HG03175 (cell line): ENCODE data around the gene MAGI2.
"Not testable (repeated sequence)": the region's sequence is repeated elsewhere in the genome, so short reads cannot be mapped to it uniquely, and the experiment has no call there.

Source experiments
- ATAC-seq: cut with Tn5 transposase; IDR thresholded peaks from one replicate; pipeline ENCODE4 v1.9.1; 2021; ENCODE audit warnings: mild to moderate bottlenecking, moderate library complexity; ENCODE audit not compliant: unreplicated experiment

Gene MAGI2

DNA sequence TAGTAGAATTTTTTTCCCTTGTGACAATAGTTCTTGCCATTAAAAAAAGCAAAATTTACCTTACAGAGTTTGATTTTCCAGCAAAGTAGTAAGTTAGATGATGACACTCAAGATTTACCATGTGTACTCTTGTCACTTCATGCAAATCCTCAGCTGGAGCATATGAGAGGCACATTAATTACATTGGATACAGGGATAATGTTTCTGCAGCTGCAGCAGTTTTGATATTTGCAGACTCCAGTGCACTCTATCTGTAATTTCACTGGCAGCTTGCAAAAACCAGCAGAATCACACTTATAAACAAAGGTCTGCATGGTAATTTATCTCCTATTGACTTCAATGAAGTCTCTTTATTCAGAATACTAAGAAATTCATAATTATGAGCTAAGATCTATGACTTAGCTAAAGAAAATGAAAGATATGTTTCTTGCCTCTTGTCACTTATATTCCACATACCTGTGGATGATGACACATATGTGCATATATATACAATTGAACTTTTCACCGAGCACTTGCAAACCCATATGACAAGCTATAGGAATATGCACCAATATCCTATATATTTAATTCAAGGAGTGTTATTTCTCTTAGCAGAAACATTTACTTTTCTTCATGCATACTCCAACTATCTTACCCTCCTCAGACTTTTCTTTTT is 1124.3 kb downstream of the MAGI2 start:
- ATAC-seq, result no peak

DNA sequence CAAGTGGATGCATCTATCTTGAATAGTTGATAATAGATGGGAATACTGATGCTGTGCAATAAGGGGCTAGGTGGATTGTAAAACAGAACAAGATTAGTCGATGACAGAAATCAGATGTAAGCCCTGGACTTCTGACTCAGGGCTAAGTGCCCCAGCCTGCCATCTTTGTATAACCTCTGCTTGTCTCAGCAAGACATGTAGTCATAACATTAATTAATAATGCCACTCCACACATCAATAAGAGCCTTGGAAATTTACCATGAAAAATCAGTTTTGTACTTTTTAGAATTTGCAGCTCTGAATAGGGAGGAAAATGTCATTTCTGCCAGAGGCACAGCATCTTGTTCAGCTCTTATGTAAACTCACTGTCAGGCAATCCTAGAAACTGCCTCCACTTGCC is 1125.7 kb downstream of the MAGI2 start:
- no peak for ATAC-seq

DNA sequence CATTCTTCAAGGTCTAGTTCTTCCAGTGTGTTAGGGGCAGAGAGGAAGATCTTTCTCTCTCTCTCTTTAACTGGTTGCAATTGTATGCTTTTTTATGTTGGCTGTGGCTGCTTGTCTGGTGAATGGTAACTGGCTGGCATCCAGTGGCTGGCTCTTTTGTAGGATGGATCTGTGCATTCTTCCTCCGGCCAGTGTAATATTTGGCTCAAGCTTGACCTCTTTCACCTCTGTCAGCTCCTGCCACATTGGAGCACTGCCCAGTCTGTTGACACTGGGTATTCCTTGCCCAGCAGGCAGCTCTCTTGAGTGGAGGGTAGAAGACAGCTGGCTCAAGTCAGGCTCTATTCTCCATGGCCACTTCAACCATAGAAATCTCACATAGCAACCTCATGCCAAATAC is 1126.6 kb downstream of the MAGI2 start:
- no peak for ATAC-seq

DNA sequence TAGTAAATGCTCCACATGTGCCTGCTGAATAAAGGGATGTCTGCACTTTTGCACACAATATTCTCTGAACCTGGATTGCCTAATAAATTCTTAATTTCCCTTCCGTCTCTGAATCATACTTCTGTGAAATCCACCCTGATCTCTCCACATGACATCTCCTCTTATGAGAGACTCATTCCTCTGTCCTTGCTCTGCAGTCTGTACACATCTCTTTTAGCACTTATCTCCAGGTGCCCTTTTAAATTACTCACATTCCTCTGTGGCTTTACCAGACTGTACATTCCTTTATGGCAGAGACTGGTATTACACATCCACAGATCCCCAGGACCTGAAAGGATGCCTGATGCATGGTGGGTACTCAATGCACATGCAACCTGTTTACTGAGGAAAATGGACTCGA is 1127.3 kb downstream of the MAGI2 start:
- ATAC-seq, result no peak

DNA sequence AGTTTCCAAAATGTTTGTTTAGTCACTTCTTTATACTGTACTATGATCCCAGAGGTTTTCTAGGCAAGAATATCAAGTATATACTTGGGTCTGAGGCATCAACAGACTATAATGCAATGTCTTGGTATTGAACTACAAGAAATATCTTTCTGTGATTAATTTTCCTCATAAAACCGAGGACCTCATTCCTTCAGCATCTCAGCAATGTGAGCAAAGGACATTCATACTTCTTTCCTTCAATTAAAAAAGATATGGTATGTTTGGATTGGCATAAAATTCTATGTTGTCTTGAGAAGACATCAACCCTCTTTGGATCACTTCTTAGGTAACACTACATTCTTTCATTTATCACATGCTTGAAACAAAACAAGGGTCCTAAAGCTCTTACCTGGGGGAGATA is 1130.3 kb downstream of the MAGI2 start:
- ATAC-seq, result no peak

DNA sequence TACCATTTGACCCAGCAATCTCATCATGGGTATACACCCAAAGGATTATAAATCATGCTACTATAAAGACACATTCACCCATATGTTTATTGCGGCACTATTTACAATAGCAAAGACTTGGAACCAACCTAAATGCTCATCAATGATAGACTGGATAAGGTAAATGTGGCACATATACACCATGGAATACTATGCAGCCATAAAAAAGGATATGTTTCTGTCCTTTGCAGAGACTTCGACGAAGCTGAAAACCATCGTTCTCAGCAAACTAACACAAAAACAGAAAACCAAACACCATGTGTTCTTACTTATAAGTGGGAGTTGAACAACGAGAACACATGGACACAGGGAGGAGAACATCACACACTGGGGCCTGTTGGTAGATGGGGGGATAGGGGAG is 1131.2 kb downstream of the MAGI2 start:
- not testable (repeated sequence) for ATAC-seq

DNA sequence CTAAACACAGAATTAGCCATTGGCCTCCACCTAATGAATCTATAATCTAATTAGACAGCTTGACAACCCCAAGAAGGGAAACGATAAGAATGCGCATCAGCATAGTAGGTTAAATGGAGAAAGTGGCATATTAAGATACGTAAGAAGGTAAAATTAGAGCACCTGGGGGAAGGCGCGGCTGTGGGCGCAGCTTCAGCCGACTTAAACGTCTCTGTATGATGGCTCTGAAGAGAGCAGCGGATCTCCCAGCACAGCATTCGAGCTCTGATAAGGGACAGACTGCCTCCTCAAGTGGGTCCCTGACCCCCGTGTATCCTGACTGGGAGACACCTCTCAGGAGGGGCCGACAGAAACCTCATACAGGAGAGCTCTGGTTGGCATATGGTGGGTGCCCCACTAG is 1136.1 kb downstream of the MAGI2 start:
- no peak for ATAC-seq

DNA sequence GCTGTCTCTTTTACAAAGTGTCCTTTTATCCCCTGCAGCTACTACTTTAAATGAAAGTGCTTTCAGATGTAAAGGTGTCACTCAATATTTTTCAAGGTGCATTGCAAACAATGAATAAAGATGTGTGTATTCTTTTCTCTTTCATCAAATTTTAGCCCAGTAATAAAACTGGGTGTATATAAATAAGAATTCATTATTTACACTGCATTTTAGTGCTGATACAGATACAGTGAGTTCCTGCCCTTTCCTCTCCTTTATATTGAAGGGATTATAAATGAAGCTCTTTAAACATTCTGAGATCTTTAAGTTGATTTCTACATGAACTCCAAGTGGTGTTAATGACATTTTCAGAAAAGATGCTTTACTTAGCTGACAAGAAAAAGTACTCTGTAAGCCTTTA is 1137.4 kb downstream of the MAGI2 start:
- no peak for ATAC-seq

DNA sequence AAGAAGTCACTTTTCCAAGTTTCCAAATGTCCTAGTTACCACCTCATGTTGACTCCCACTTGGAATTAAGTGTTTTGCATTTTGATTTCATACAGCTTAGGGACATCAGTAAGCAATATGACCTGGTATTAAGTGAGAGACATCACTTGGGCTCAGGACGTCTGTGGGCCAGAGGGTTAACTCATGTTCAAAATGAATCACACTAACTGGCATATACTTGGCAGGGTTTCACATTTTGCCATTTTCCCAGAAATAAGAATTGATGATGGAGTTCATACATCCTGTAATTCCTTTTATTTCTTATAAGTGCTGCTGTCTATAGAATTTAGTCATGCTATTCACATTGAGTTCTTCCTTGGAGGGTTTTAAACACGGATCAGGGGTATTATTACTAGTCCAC is 1138.3 kb downstream of the MAGI2 start:
- ATAC-seq, result no peak

DNA sequence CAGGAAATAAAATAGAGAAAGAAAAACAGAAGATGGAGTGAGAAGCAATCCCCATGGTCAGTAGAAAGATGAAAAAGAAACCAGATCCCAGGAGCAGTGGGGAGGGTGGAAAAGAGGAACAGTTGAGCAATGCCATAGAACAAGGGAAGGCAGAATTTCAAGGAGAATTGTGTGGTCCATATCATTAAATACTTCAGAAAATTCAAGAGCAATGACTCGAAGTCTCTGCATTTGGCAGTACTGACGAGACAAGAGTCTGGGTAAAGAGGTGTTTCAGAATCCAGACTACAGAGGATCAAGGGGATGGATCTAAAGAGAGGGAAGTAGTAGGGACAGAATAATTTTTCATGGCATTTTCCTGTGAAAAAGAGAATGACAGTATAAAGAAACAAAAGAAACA is 1142.3 kb downstream of the MAGI2 start:
- no peak for ATAC-seq

DNA sequence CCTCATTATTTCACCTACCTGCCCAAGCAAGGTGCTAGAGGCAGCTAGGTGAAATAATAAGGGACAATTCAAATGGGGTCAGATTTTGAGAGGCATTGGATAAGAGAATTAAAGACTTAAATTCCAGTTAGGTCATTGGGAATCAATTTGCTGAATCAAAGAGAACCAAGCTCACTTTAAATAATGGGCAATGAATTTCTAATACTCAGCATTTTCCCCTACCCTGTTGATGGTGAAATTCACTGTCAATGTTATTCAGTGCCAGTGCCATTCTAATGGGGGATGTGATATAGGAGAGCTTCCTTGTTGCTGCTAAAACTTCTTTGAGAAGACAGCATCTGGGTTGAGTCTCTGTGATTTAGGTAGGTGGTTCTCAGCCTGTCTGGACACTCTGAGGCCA is 1145.6 kb downstream of the MAGI2 start:
- ATAC-seq, result no peak

DNA sequence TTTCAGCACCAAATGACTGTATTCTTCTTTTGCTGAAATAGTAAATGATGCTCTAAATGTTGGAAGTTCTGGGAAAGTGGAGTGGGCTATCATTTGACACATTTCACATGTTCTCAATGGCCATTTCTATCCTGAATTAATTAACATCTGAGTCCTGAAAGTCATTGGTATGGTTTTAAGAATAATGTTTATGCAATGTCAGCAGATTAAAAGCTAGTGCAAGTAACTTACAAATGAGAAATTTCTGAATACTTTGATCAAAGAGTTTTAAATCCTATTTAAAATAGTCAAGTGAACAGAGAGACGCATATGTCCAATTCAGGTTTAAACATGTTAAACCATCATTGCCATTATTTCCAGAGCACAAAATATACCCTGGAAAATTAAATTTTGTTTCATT is 1146.8 kb downstream of the MAGI2 start:
- no peak for ATAC-seq

DNA sequence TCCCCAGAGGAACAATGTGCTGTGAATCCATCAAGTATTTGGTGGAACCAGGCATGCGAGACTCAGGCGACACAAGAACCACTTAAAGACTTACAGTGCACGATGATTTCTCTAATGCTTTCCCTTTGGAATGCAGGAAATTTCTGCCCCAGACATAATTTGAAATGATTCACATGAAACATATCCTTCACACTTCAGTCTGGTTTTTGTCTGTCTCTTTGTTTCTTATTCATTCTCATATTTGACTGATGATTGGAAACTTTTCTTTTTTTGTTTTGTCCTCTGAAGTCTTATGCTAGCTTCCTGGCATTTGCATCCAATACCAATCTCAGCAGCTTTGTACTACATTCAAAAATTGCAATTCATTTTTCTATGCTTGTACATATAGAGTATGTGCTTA is 1152.1 kb downstream of the MAGI2 start:
- no peak for ATAC-seq

DNA sequence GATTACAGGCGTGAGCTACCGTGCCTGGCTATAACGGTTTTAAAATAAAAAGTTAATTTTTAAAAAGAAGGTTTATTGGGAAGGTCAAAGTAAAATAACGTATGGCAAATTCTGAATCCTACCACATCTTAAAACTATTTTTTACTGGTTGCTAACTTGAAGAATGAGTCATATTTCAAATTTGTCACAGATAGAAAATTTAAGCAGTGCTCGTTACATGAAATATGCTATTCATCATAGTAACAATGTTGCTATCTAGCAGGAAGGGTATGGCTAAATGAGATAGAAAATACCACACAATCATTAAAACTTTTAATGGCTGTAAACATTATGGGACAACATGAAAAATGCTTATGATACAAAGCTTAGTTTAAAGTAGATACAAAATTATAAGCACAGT is 1154.4 kb downstream of the MAGI2 start:
- ATAC-seq, result no peak

DNA sequence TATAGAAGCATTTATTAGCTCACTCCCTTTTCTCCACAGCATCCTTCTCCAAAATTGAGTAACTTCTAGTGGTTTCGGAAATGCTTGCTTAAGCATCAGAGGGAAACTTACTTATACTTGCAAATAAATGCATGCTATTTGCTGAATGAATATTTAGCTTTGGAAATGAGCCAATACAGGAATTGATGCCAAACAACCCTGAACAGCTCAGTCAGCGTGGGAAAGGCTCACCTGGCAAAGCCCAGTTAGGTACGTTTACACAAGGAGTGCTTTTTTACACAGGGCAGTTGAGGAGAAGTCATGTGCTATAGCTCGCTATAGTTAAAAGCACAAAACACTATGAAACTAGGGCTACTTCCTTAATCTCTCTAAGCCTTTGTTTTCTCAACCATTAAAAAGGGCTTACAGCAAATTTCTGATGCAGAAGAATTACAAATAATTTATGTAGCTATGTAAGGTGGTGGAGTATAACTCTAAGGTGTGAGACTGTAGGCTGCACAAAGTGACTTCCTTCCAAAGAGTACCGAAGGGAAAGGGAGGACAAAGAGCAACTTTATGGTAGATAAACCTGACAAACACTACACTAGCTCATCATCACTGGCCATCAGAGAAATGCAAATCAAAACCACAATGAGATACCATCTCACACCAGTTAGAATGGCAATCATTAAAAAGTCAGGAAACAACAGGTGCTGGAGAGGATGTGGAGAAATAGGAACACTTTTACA is 1156.7 kb downstream of the MAGI2 start:
- ATAC-seq, result no peak

DNA sequence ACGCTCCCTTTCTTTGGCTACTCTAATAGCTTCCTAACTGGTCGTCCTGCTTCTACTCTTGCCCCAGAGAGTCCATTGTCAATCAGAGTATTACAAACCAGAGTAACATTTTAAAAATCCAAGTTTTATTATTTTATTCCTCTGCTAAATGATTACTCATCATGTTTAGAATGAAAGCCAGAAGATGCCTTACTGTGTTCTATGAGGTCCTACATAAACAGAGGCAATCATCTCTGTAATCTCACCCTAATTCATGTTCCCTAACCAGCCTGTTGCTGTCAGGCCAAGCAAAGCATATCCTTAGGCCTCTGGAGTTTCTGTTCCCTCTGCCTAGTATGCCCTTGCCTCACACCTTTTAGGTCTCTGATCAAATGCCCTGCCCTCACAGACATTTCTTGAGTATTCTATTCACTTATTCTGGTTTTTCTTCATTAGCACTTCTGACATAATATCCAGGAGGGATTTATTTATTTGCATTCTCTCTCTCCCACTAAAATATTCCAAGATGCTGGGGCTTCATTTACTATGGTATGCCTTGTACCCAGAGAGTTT is 1157.3 kb downstream of the MAGI2 start:
- no peak for ATAC-seq

DNA sequence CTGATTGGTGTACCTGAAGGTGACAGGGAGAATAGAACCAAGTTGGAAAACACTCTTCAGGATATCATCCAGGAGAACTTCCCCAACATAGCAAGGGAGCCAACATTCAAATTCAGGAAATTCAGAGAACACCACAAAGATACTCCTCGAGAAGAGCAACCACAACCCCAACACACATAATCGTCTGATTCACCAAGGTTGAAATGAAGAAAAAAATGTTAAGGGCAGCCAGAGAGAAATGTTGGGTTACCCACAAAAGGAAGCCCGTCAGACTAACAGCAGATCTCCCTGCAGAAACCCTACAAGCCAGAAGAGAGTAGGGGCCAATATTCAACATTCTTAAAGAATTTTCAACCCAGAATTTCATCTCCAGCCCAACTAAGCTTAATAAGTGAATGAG is 1164.0 kb downstream of the MAGI2 start:
- not testable (repeated sequence) for ATAC-seq

DNA sequence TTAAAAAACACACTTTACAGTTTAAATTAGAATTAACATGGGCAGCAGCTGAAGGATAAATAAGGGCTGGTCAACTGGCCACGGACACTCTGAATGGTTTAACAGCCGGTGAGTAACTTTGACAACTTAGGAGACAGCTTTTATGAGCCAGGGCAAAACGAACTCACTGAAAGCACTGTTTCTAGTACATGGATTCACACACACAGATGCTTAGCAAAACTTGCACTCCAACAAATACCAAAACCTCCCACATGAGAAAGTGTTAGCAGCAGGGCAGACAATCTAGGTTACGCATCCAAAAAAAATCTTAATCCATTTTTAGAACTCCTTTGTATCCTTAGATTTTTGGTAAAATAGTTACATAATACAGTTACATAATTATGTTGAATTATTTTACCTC is 1168.5 kb downstream of the MAGI2 start:
- ATAC-seq, result no peak

DNA sequence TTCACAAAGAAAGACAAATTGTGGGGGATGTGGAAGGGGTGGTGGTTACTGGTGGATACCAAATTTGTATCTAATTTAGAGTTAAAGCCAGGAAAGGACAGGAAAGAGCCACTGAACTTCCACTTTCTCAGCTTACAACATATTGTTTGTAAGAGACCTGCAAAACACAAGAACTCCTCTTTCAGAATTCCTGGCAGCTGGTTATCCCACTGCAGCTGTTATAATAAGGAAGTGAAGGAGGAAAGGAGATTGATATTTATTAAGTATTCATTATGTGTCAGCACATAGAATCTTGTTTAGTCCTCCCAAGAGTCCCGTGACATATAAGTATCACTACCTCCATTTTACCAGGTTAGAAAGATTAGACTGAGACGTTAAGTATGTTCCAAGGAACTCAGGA is 1173.2 kb downstream of the MAGI2 start:
- ATAC-seq, result no peak

DNA sequence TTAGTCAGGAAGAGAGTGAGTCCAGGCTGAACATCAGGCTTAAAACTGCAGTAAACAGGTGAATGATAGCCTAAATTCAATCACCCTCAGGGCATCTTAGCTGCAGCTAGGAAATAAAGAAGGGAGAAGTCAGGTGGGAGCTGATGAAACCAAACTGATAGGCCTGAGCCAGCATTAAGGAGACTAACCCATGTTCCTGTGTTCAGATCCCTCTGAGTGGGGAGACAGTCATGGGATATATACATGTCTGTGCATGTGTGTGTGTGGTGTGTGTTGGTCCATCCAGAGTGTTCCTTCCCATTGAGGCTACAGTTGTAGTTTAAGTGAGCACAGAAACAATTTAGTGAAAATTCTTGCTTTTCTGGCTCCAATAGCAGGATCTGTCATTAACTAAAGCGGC is 1174.0 kb downstream of the MAGI2 start:
- no peak for ATAC-seq

DNA sequence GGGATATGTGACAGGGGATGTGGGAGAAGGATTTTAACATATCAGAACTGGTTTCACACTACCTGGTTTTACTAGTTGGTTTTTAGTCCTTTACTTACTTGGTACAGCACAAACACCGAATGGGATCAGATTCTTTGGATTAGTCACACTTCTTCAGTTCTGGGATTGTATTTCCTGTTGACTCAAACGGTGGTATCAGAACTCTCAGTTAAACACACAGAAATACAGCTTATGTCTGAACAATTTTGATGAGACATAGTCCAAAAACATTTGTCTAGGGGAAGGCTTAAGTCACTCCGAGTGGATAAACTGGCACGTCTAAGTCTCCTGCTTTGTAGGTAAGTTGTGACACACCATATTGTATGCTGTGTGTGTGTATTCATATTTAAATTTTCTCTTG is 1174.4 kb downstream of the MAGI2 start:
- no peak for ATAC-seq

DNA sequence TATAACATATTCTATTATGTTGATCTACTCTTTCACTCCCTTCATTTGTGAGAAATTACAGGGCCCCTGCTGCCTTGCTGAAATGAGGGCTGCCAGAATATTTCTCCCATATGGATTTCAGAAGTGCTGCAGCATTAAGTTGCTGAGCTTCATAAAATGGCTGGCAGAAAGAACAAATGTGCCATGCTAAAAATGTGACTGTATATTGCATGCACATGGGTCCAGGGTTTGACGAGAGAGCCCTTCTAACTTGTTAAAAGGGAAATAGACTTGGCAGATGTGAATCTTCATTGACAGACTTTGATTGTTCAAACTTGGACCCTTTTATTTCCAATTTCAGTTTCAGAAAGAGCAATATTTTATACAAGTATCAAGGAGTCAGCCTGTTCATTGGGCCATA is 1186.3 kb downstream of the MAGI2 start:
- no peak for ATAC-seq

DNA sequence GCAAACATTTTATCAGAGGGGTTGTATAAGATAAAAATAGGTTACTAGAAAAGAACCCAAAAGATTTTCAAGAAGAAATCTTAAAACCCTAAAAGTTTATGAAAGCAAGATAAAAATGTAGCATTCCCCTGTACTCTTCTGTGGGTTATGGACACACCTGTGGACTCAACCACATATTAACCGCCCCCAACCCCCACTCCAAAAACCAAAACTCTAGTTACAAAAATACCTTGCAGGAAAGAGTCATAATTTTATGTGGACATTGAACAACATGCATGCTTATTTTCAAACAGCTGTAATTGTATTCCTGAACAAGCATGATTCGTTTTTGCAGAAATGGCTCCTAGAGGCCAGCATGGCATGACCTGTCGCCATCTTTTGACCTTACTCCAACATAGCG is 1188.0 kb downstream of the MAGI2 start:
- no peak for ATAC-seq
